Brain microvascular endothelial cell (primary cell): ENCODE measurements around the gene TUT7.

Source experiments
- DNase-seq: peaks from one replicate; pipeline ENCODE4 v3.0.0-alpha.2; 2020
- H3K27ac ChIP-seq: fragments of 250-450 bp; sonication (Bioruptor Pico); 2 replicates; pipeline ENCODE4 v1.5.1; 2020; ENCODE audit warnings: mild to moderate bottlenecking, moderate library complexity
- H3K27me3 ChIP-seq: fragments of 250-450 bp; sonication (Bioruptor Pico); replicated peaks from 2 replicates; pipeline ENCODE4 v1.5.1; 2020; ENCODE audit warnings: mild to moderate bottlenecking
- H3K36me3 ChIP-seq: fragments of 250-450 bp; sonication (Bioruptor Pico); replicated peaks from 2 replicates; pipeline ENCODE4 v1.5.1; 2020; ENCODE audit warnings: mild to moderate bottlenecking
- H3K4me3 ChIP-seq: 2 replicates; pipeline ENCODE4 v1.5.1; 2011; ENCODE audit warnings: low read depth, mild to moderate bottlenecking, control low read depth, low read length, moderate library complexity
- CTCF ChIP-seq: IDR thresholded peaks from 2 replicates; pipeline ENCODE4 v1.5.1; 2011; ENCODE audit warnings: low read depth, mild to moderate bottlenecking, moderate library complexity, low read length, control low read depth, inconsistent platforms; ENCODE audit errors: missing control alignments
- in situ Hi-C: cut with HindIII; loops from 2 replicates; pipeline ENCODE4 v1.10.0; 2017; ENCODE audit warnings: low sequenced_read_pairs, low pct_ligation_motif_present

The TUT7 gene

GRCh38 chr9:86376016-86376415 is 21.8 kb upstream of the TUT7 start:
- DNase-seq = no peak
- no peaks in the 10 kb centered on the region for H3K27me3 ChIP-seq
- no peak for TF ChIP-seq CTCF
- no peak overlapping the region for H3K4me3 ChIP-seq
- no peak overlapping the region for H3K27ac ChIP-seq
- in situ Hi-C loops = no loop called here
- H3K36me3 ChIP-seq = no peaks in the 10 kb centered on the region

GRCh38 chr9:86369810-86370209 is 15.6 kb upstream of the TUT7 start:
- no peak for TF ChIP-seq CTCF
- no peaks in the 10 kb centered on the region for H3K36me3 ChIP-seq
- no peak for DNase-seq
- no peak overlapping the region for H3K27ac ChIP-seq
- H3K27me3 ChIP-seq = no peaks in the 10 kb centered on the region
- no peak overlapping the region for H3K4me3 ChIP-seq
- in situ Hi-C loops = no loop called here

GRCh38 chr9:86368871-86369521 is 14.8 kb upstream of the TUT7 start:
- no peak overlapping the region for H3K4me3 ChIP-seq
- TF ChIP-seq CTCF = no peak
- peak overlapping the region; percentile 33 for H3K27ac ChIP-seq
- peak; percentile 62 for DNase-seq
- H3K36me3 ChIP-seq = no peaks in the 10 kb centered on the region
- no peaks in the 10 kb centered on the region for H3K27me3 ChIP-seq
- in situ Hi-C loops = no loop called here

- Histone ChIP-seq H3K27ac (no peak overlapping the region), H3K4me3 (no peak overlapping the region), H3K27me3 (no peaks in the 10 kb centered on the region), H3K36me3 (no peaks in the 10 kb centered on the region)
- in situ Hi-C loops = no loop called here
- no peak for TF ChIP-seq CTCF
- DNase-seq = no peak
These were observed 7.0 kb upstream of the TUT7 start for GRCh38 chr9:86361176-86361575.

- no peaks in the 10 kb centered on the region for H3K36me3 ChIP-seq
- H3K27ac ChIP-seq = no peak overlapping the region
- H3K4me3 ChIP-seq = no peak overlapping the region
- in situ Hi-C loops = no loop called here
- DNase-seq = no peak
- H3K27me3 ChIP-seq = no peaks in the 10 kb centered on the region
- no peak for TF ChIP-seq CTCF
These were observed 5.1 kb upstream of the TUT7 start for GRCh38 chr9:86359151-86359879.
